T47D (cell line): ENCODE results near the gene C8A.

Experiments used
- DNase-seq, 2 experiments: peaks; one replicate each; pipeline versions ENCODE4 v3.0.0 to v3.0.0-alpha.2; 2011 to 2012; ENCODE audit warnings: low read depth in 1 of 2, low spot score in 1 of 2
- JUND ChIP-seq: IDR thresholded peaks from 2 replicates; pipeline ENCODE4 v1.6.1; 2012; ENCODE audit warnings: low read depth
- in situ Hi-C: cut with HindIII; loops from 2 replicates; pipeline ENCODE4 v1.10.0; 2016; ENCODE audit warnings: low sequenced_read_pairs, low pct_unique_long_range_greater_than_20kb

Gene C8A

DNA sequence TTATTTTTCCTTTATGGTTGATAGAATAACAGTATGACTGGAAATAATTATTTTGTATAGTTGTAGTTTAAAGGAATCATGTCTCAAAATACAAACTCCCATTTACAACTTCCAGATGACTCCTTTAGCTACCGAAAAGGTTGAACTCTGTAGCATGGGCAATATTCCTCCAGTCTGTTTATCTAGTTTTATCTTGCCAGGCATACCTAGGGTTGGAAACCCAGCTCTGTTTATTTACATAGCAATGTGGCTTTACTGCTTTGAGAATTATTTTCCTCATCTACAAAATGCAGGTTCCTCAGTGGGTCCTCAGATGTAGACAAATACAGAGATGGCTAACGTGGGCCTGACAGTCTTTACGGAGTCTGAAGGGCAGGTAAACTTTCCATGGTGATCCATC, 51.1 kb downstream of the C8A start:
- TF ChIP-seq JUND, result no peak
- DNase-seq, result no peak
- in situ Hi-C loops, result no loop called here

GRCh38 chr1:56908619-56909221, 54.1 kb downstream of the C8A start:
- DNase-seq, result no peak
- no peak for TF ChIP-seq JUND
- in situ Hi-C loops, result no loop called here

GRCh38 chr1:56910441-56910985, 55.9 kb downstream of the C8A start:
- no peak for TF ChIP-seq JUND
- no peak for DNase-seq
- in situ Hi-C loops, result no loop called here

GRCh38 chr1:56911098-56911938, 56.7 kb downstream of the C8A start:
- in situ Hi-C loops, result no loop called here
- DNase-seq, result no peak
- TF ChIP-seq JUND, result no peak

DNA sequence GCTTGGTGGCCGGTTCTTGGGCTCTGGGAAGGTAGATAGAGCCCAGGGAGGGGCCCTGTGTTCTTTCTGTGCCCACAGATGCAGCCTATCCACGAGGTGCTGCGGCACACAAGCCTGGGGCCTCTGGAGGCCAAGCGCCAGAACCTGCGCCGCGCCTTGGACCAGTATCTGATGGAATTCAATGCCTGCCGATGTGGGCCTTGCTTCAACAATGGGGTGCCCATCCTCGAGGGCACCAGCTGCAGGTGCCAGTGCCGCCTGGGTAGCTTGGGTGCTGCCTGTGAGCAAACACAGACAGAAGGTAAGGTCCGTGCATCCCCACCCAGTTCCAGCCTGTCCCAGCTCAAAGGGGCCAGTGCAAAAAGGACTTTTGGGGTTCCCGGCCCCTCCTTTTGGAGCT, 57.7 kb downstream of the C8A start:
- in situ Hi-C loops, result no loop called here
- no peak for DNase-seq
- TF ChIP-seq JUND, result no peak

- no peak for TF ChIP-seq JUND
- DNase-seq, result no peak
- in situ Hi-C loops, result no loop called here
Measured at GRCh38 chr1:56915960-56916359, 61.4 kb downstream of the C8A start.

DNA sequence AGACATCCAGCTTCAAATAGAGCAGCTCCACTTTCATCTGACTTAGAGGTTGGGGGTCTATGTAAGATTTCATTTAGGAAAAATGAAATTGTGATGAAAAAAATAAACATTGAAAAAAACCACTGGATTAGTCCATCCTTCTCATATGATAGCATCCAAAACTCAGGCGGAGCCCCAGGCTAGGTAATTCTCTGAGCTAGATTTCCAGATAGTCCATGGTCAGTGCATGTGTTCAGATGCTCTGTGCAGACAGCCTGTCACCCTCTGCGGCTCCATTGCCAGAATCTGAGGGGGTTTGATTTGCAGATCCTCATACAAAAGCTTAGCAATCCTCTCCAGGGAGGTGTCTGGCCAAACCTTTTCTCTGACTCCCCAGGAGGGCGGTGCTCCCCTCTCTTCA, 62.0 kb downstream of the C8A start:
- in situ Hi-C loops, result no loop called here
- TF ChIP-seq JUND, result no peak
- no peak for DNase-seq

DNA sequence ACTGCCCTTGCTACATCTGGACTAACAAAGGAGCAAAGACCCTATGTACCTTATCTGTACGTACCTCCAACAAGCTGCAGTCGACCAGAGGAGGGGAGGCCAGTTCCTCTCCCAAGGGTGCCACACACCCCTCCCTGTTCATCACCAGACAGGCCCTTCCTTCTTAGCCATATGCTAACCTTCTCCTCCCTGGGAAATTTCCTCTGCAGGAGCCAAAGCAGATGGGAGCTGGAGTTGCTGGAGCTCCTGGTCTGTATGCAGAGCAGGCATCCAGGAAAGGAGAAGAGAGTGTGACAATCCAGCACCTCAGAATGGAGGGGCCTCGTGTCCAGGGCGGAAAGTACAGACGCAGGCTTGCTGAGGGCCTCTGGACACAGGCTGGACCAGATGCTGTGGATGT, 62.8 kb downstream of the C8A start:
- in situ Hi-C loops, result no loop called here
- DNase-seq, result no peak
- TF ChIP-seq JUND, result no peak

GRCh38 chr1:56920591-56921001, 66.0 kb downstream of the C8A start:
- no peak for TF ChIP-seq JUND
- in situ Hi-C loops, result no loop called here
- no peak for DNase-seq

DNA sequence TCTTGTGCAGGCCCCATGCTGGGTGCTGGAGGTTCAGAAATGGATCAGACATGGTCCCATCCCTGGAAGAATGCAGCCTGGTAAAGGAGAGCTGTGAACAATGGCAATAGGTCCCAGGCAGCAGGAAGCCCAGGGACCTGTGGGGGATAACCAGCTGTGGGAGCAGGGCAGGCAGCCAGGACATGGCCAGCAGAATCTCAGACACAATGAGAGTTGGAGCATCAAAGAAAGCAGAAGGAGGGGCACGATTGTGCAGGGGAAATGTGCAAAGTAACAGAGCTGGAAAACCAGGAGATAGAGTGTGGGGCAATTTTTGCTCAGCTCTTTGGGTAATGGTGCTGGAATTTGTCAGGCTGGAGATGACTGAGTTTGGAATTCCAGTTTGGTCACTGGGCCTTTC, 66.9 kb downstream of the C8A start:
- DNase-seq, result no peak
- in situ Hi-C loops, result no loop called here
- TF ChIP-seq JUND, result no peak

GRCh38 chr1:56922070-56922469, 67.5 kb downstream of the C8A start:
- in situ Hi-C loops, result no loop called here
- TF ChIP-seq JUND, result no peak
- DNase-seq, result no peak

- in situ Hi-C loops, result no loop called here
- DNase-seq, result no peak
- no peak for TF ChIP-seq JUND
Measured at GRCh38 chr1:56922507-56922906, 67.9 kb downstream of the C8A start.

DNA sequence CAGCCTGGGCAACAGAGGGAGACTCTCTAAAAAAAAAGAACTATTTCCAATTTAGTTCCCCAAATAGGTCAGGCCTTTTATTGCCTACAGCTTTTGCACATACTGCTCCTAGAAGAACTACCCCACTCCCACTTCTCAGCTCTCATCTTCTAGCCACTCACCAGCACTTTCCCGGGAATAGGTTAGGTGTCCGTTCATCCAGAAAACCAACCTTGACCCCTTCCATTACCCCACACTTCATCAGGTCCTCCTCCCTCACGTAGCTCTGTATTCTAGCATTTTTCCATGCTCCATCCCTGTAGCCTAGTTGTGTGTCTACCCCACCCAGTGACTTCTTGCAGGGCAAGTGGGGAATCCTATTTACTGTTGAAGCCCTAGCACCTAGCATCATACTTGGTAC, 68.6 kb downstream of the C8A start:
- no peak for TF ChIP-seq JUND
- DNase-seq, result no peak
- in situ Hi-C loops, result no loop called here
